Activated CD8-positive, alpha-beta T cell treated with anti-CD3 and anti-CD28 coated beads for 36 hours (primary cell): Measurements from ENCODE around the gene TRAPPC5. TPM values are rescaled to one million over a fixed set of nuclear protein-coding genes. Genes with fewer than 3 reads are reported as not detected.

Source experiments
- ATAC-seq: fragments of 200-7000 bp; cut with Tn5 transposase; one replicate; pipeline ENCODE4 v1.10.0; 2021; ENCODE audit warnings: mild to moderate bottlenecking, moderate library complexity
- CTCF ChIA-PET: fragments of 350-600 bp; sonication (Branson Sonifier 250); formaldehyde crosslinking; loops from one replicate; lab custom pipeline; 2021; ENCODE audit warnings: antibody characterized with exemption; lab: Charles Lee
- POLR2A ChIA-PET: fragments of 350-600 bp; sonication (Branson Sonifier 250); formaldehyde crosslinking; loops from one replicate; lab custom pipeline; 2021; ENCODE audit warnings: antibody characterized with exemption; lab: Charles Lee
- DNase-seq: peaks from one replicate; pipeline ENCODE4 v3.0.0-alpha.2; 2020
- H3K27ac Mint-ChIP-seq: one replicate; pipeline ENCODE4 v1.8.0; 2021; ENCODE audit warnings: mild to moderate bottlenecking, mixed read lengths
- H3K27me3 Mint-ChIP-seq: one replicate; pipeline ENCODE4 v1.8.0; 2021; ENCODE audit warnings: mixed read lengths
- H3K36me3 Mint-ChIP-seq: one replicate; pipeline ENCODE4 v1.8.0; 2021; ENCODE audit warnings: low read depth, mixed read lengths
- H3K4me1 Mint-ChIP-seq: one replicate; pipeline ENCODE4 v1.8.0; 2021; ENCODE audit warnings: low read depth, mixed read lengths
- H3K4me3 Mint-ChIP-seq: one replicate; pipeline ENCODE4 v1.8.0; 2021; ENCODE audit warnings: mild to moderate bottlenecking, moderate library complexity, mixed read lengths
- H3K9me3 Mint-ChIP-seq: one replicate; pipeline ENCODE4 v1.8.0; 2021; ENCODE audit warnings: mixed read lengths
- intact Hi-C: fragments of 100-400 bp; cut with micrococcal nuclease; formaldehyde crosslinking; loops from one replicate; pipeline ENCODE4 v1.10.0; 2022
- total RNA-seq, 2 experiments: library from RNA; stranded (reverse); gene quantifications; one replicate each; pipeline ENCODE4 v1.2.3, GENCODE V29; 2021
- TF ChIP-seq, protein P1 (sequence below): fragments of 200-600 bp; IDR thresholded peaks from one replicate; pipeline ENCODE4 v1.8.0; 2022; ENCODE audit warnings: antibody characterized with exemption, mild to moderate bottlenecking

TRAPPC5 gene
- total RNA-seq, 2 experiments from 2014 or later = 85.0 to 85.9 TPM

DNA sequence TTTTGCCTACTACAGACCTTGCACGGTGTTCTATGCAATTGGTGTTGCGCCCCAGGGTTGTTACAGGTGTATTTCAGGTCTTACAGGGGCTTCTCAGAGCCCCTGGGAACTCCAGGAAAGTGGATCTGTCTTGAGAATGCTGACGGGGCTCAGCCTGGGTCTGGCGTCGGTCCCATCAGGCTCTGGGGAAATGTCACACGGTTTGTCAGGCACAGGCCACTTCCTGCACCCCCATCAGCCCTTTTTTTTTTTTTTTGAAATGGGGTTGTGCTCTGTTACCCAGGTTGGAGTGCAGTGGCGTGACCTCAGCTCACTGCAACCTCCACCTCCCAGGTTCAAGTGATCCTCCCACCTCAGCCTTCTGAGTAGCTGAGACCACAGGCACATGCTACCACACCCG lies 38.0 kb downstream of the TRAPPC5 start:
- CTCF ChIA-PET = interaction anchor here (0.7 to 1.5 kb wide), 2 partner anchors 38 to 150 kb away, joined by 3 to 6 read pairs; partner anchors contain the start of gene TRAPPC5
- H3K27ac Mint-ChIP-seq = peak overlapping the region; percentile 76
- intact Hi-C loops = no loop called here
- no peaks in the 10 kb centered on the region for H3K36me3 Mint-ChIP-seq
- peaks cover 7% of the 10 kb centered on the region for H3K9me3 Mint-ChIP-seq
- H3K4me3 Mint-ChIP-seq = no peak overlapping the region
- H3K4me1 Mint-ChIP-seq = peaks cover 16% of the 10 kb centered on the region
- TF ChIP-seq, protein P1, sequence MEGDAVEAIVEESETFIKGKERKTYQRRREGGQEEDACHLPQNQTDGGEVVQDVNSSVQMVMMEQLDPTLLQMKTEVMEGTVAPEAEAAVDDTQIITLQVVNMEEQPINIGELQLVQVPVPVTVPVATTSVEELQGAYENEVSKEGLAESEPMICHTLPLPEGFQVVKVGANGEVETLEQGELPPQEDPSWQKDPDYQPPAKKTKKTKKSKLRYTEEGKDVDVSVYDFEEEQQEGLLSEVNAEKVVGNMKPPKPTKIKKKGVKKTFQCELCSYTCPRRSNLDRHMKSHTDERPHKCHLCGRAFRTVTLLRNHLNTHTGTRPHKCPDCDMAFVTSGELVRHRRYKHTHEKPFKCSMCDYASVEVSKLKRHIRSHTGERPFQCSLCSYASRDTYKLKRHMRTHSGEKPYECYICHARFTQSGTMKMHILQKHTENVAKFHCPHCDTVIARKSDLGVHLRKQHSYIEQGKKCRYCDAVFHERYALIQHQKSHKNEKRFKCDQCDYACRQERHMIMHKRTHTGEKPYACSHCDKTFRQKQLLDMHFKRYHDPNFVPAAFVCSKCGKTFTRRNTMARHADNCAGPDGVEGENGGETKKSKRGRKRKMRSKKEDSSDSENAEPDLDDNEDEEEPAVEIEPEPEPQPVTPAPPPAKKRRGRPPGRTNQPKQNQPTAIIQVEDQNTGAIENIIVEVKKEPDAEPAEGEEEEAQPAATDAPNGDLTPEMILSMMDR = no peak
- POLR2A ChIA-PET = interaction anchor here (0.7 kb wide), 1 partner anchor 643 kb away, joined by 3 read pairs; no protein-coding TSS in a partner anchor
- ATAC-seq (peak; percentile 78), DNase-seq (peak; percentile 37)
- no peaks in the 10 kb centered on the region for H3K27me3 Mint-ChIP-seq

DNA sequence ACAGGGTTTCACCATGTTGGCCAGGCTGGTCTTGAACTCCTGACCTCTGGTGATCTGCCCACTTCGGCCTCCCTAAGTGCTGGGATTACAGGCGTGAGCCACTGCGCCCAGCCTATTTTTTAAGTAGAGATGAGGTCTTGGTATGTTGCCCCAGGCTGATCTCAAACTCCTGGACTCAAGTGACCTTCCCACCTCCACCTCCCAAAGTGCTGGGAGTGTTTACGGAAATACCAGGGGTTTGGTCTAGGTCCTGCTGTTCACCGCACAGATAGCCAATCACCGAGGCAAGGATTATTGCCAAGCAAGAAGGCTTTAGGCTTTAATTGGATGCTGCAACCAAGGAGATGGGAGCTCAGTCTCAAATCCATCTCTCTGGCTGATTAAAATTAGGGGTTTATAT lies 39.7 kb downstream of the TRAPPC5 start:
- Mint-ChIP-seq H3K27me3 (no peaks in the 10 kb centered on the region), H3K27ac (no peak overlapping the region), H3K4me1 (peaks cover 10% of the 10 kb centered on the region), H3K4me3 (no peak overlapping the region), H3K9me3 (peaks cover 7% of the 10 kb centered on the region), H3K36me3 (no peaks in the 10 kb centered on the region)
- intact Hi-C loops = no loop called here
- ATAC-seq (no peak), DNase-seq (no peak)
- ChIA-PET CTCF (interaction anchor here (1.1 to 1.5 kb wide), 2 partner anchors 40 to 80 kb away, joined by 3 to 6 read pairs; partner anchors contain the start of gene TRAPPC5), POLR2A (interaction anchor here (0.5 kb wide), 1 partner anchor 11 kb away, joined by 3 read pairs; no protein-coding TSS in a partner anchor)
- TF ChIP-seq, protein P1 = no peak

DNA sequence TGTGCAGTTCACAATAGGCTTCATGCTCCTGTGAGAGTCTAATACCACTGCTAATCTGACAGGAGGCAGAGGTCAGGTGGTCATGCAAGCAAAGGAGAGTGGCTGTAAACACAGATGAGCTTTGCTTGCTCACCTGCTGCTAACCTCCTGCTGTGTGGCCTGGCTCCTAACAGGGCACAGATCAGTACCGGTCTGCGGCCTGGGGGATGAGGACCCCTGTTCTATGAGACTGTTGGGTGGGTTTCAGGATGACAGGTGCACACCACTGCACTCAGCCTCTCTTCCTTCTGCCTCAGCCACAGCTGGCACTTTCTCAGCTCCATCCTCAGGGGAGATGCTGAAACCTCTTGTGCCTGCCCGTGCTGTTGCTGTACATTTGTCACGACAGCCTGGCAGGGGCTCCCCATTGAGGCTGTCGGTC lies 41.6 kb downstream of the TRAPPC5 start:
- POLR2A ChIA-PET = interaction anchor here (1.0 kb wide), 1 partner anchor 8 kb away, joined by 4 read pairs; no protein-coding TSS in a partner anchor
- Mint-ChIP-seq H3K4me3 (no peak overlapping the region), H3K27ac (no peak overlapping the region), H3K27me3 (peaks cover 4% of the 10 kb centered on the region), H3K4me1 (peaks cover 7% of the 10 kb centered on the region), H3K9me3 (no peaks in the 10 kb centered on the region), H3K36me3 (no peaks in the 10 kb centered on the region)
- CTCF ChIA-PET = no interaction called here
- DNase-seq (no peak), ATAC-seq (no peak)
- intact Hi-C loops = no loop called here
- TF ChIP-seq, protein P1 = no peak

DNA sequence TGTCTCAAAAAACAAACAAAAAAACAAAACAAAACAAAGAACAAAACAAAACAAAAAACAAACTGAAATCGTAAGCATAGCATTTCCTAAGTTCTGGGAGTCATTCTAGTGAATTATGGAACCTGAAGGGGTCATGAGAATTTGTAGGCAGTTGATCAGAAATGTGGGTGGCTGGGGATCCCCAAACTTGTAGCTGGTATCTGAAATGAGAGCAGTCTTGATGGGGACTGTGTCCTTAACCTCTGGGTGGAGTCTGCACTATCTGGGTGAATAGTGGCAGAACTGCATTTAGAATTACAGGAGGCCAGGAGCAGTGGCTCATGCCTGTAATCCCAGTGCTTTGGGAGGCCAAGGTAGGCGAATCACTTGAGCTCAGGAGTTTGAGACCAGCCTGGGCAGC lies 45.2 kb downstream of the TRAPPC5 start:
- Mint-ChIP-seq H3K9me3 (no peaks in the 10 kb centered on the region), H3K27ac (no peak overlapping the region), H3K4me1 (peaks cover 8% of the 10 kb centered on the region), H3K36me3 (no peaks in the 10 kb centered on the region), H3K4me3 (no peak overlapping the region), H3K27me3 (peaks cover 33% of the 10 kb centered on the region)
- TF ChIP-seq, protein P1 = no peak
- intact Hi-C loops = no loop called here
- ChIA-PET POLR2A (no interaction called here), CTCF (interaction anchor here (0.6 to 1.3 kb wide), 3 partner anchors 13 to 77 kb away, joined by 3 read pairs; no protein-coding TSS in a partner anchor)
- no peak for DNase-seq
- no peak for ATAC-seq

DNA sequence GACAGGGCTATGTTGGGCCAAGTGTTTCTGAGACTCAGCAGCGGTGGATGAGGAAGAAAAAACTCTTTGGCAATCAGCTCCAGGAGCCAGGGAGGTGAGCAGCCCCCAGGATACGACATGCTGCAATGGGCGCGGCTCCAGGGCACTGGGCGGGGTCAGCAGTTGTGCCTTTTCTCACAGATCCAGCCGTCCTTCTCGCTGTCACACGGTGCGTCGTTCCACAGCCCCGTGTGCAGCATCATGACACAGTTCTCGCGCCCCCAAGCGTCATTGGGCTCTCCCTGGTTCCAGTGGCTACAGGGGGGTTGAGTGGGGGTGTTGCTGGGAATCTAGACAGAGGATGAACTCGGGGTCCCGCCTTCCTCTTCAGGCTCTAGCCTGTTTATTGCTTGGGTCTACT lies 48.6 kb downstream of the TRAPPC5 start:
- H3K9me3 Mint-ChIP-seq = no peaks in the 10 kb centered on the region
- no peaks in the 10 kb centered on the region for H3K36me3 Mint-ChIP-seq
- H3K27me3 Mint-ChIP-seq = peaks cover 38% of the 10 kb centered on the region
- ChIA-PET CTCF (no interaction called here), POLR2A (no interaction called here)
- DNase-seq (no peak), ATAC-seq (no peak)
- H3K4me3 Mint-ChIP-seq = no peak overlapping the region
- intact Hi-C loops = no loop called here
- TF ChIP-seq, protein P1 = no peak
- H3K4me1 Mint-ChIP-seq = peaks cover 8% of the 10 kb centered on the region
- no peak overlapping the region for H3K27ac Mint-ChIP-seq
